GM19238 (cell line): ENCODE data around the gene SH3BGR.
"Not testable (repeated sequence)": the region's sequence is repeated elsewhere in the genome, so short reads cannot be mapped to it uniquely, and the experiment has no call there.

ENCODE experiments used
- DNase-seq: peaks from one replicate; pipeline ENCODE4 v3.0.0; 2011; ENCODE audit warnings: low spot score; ENCODE audit not compliant: insufficient read length

SH3BGR gene

DNA sequence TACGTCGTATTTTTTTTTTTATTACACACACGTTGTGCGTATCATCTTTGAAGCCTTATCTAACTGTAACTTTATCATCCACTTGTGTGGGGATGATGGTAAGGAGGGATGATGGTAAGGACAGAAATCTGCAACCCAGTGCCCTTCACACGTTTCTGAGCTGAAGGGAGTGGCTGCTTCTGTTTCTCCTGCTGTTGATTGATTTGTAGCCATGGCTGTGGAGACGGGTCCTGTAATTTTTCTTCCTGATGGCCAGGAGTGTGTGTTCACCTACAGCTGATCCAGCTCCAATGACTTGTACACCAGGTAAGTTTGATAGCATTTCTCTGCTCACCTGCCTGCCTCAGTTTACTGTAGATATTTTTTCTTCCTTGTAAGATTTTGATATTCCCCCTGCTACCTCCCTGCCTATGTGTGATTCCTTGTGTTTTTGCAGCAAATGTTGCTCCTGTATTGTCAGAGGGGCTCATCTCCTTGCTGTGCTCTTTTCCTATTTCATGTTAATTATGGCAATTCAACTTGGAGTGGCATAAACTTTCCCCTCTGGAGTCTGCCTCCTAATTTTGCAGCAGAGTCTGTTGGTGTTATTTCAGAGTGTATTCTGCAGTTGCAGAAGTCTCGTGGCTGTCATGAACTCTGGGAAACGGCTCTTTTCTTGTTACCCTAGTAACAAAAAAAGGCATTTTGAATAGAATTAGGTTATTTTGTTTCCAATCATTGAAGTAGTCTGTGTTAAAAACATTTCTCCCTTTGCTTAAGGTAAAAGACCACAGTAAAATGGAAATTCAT is 64.1 kb downstream of the SH3BGR start:
- DNase-seq = no peak

GRCh38 chr21:39518055-39518846 is 66.5 kb downstream of the SH3BGR start:
- peak; percentile 60 for DNase-seq

DNA sequence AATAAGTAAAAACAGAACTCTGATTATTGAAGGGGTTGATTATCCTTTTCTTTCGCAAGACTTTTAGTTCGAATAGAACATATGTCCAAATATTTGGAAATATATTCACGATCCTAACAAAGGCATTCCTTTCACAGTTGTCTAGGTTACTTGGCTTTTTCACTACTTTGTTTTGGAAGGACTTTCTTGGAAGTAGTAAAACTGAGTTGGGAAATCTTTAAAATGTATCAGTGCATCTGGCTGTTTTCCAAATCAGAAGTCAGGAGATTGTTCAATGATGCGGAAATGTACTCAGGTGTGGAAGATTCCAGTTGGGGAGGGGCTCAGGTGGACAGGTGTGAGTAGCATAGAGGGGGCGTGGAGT is 67.1 kb downstream of the SH3BGR start:
- no peak for DNase-seq

- no peak for DNase-seq
Observed at GRCh38 chr21:39519835-39520234, 68.1 kb downstream of the SH3BGR start.

- DNase-seq = no peak
Observed at GRCh38 chr21:39523399-39523798, 71.6 kb downstream of the SH3BGR start.

GRCh38 chr21:39523915-39524314 is 72.1 kb downstream of the SH3BGR start:
- no peak for DNase-seq

GRCh38 chr21:39525129-39525528 is 73.4 kb downstream of the SH3BGR start:
- DNase-seq = no peak

DNA sequence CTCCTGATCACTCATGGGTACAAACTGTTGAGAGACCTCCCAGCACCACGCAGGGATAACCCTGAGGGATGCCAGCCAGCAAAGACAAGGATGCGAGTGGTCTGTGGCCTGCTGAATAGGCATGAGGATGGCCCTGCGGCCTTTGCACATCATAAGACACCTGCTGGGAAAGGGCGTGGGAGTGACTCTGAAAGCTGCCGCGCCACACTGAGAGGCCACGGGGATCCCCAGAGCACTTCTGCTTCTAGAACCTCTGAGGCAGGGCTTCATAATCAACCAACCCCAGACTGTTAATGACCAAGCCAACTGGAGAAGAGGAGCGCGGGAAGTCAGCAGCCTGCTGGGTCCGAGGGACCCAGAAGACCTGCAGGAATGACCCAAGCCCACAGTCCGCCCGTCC is 73.8 kb downstream of the SH3BGR start:
- DNase-seq = no peak

GRCh38 chr21:39527067-39527595 is 75.4 kb downstream of the SH3BGR start:
- no peak for DNase-seq

- DNase-seq = no peak
Observed at GRCh38 chr21:39527664-39528381, 76.1 kb downstream of the SH3BGR start.

DNA sequence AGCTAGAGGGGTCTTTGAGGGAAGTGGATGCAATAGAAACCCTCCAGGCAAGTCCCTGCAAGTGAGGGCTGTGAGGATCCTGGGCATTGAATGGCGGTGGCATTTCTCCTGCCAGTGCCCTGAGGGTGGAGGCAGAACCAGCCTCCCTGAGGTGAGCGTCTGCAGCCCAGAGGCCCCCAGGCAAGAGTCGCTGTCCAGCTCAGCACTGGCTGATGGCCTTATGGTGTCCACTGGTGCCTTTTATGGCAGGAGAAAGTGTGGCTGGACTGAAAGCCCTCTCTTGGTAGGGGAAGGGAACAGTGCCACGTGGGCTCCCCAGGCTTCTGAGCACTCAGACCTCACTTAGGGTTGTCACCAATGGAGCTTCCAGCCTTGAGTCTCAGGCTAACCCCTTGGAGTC is 77.3 kb downstream of the SH3BGR start:
- DNase-seq = no peak

- no peak for DNase-seq
Observed at GRCh38 chr21:39531064-39531463, 79.3 kb downstream of the SH3BGR start.

DNA sequence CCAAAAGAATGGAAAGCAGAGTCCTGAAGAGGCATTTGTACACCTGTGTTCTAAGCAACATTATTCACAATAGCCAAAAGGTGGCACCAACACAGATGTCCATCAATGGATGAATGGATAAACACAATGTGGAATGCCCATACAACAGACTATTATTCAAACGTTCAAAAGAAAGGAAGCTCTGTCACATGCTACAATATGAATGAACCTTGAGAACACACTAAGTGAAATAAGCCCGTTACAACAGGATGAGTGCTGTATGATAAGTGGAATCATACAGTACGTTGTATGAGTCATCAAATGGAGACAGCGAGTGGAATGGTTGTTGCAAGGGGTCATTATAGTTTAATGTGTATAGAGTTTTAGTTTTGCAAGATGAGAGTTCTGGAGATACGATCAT is 80.1 kb downstream of the SH3BGR start:
- DNase-seq = no peak

- no peak for DNase-seq
Observed at GRCh38 chr21:39533545-39534380, 82.0 kb downstream of the SH3BGR start.

DNA sequence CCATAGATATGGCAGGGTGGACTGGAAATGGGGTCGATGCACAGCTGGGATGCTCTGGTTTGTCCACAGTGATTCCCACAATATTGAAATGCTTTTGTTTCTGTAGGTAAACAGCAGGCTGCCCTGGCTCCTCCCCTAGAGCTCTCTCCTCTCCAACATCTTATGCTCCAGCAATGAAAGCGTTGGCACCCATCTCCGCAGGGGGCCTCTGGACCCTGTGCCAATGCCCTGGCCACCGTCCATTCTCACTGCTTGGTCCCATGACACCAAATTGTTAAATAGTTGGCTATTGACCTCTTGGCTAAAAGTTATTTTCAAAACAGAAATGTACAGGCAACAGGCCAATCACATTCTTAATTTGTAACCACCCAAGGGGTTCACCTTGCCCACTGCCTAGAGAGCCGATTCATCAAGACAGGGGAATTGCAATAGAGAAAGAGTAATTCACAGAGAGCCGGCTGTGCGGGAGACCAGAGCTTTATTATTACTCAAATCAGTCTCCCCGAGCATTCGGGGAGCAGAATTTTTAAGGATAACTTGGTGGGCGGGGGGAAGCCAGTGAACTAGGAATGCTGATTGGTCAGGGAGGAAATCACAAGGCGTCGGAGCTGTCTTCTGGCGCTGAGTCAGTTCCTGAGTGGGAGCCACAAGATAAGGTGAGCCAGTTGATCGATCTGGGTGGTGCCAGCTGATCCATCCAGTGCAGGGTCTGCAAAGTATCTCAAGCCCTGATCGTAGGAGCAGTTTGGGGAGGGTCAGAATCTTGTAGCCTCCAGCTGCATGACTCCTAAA is 84.1 kb downstream of the SH3BGR start:
- no peak for DNase-seq

GRCh38 chr21:39536835-39537234 is 85.1 kb downstream of the SH3BGR start:
- DNase-seq = no peak

DNA sequence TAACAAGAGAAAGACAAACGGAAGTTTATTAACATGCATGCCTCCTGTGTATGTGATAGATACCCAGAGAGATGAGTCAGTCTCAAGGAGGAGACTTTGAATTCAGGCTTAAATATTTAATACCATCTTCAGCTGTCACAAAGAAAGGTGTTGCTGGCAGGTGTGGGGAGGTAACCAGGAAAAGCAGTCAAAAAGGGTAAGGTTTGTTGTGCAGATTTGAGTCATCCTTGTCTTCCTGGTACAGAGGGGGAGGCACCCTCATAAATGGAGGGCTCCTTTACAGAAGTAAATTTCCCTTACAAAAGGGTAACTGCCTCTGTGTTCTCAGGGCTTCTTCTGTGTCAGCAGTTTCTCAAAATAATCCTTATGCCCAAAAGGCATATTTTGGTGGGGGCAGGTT is 85.8 kb downstream of the SH3BGR start:
- DNase-seq = no peak

DNA sequence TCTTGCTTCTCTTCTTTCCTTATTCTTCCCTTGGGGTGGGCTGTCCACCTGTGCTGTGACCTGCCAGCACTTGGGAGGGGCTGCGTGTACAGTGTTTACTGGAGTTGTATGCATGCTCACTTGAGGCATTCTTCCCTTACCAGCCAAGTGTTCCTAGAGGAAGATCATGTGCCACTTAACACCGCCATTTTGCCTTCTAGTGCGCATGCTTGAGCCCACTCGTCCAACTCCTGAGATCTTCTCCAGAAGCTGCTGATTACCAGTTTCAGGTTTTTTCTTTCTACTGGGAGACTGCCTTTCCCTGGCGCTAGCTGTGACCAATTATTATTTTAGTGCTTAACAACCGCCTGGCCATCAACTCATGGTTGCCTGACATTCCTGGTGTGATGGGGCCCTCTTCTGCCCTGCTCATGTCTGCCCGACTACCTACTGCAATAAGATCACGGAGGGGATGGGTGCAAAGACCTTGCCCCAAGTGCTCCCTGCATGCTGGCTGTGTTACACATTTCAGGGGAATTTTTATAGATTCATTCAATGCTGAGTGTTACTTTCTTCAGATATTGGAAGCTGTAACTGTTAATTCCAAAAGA is 86.8 kb downstream of the SH3BGR start:
- no peak for DNase-seq

GRCh38 chr21:39540367-39540766 is 88.6 kb downstream of the SH3BGR start:
- DNase-seq = not testable (repeated sequence)

- DNase-seq = no peak
Observed at GRCh38 chr21:39542736-39543135, 91.0 kb downstream of the SH3BGR start.
